CD4-positive, alpha-beta memory T cell (primary cell): ENCODE results near the gene PLPP3. TPM values are rescaled to one million over a fixed set of nuclear protein-coding genes. Genes with fewer than 3 reads are reported as not detected.
"Not testable (repeated sequence)": the region's sequence is repeated elsewhere in the genome, so short reads cannot be mapped to it uniquely, and the experiment has no call there.

Source experiments
- CTCF ChIA-PET: fragments of 350-600 bp; sonication (Branson Sonifier 250); formaldehyde crosslinking; loops from one replicate; lab custom pipeline; 2021; ENCODE audit warnings: inconsistent platforms; ENCODE audit not compliant: partially characterized antibody; lab: Charles Lee
- POLR2A ChIA-PET: fragments of 350-600 bp; sonication (Branson Sonifier 250); formaldehyde crosslinking; loops from one replicate; lab custom pipeline; 2021; ENCODE audit not compliant: partially characterized antibody; lab: Charles Lee
- DNase-seq, 5 donors: peaks; one replicate each; pipeline versions ENCODE4 v3.0.0 to v3.0.0-alpha.2; 2020 to 2022; ENCODE audit warnings: mixed read lengths in 1 of 5
- H3K27ac ChIP-seq: one replicate; pipeline ENCODE4 v1.7.0; 2013; ENCODE audit warnings: low read depth, low read length
- H3K27me3 ChIP-seq: 2 replicates; pipeline ENCODE4 v1.7.0; 2013; ENCODE audit warnings: mild to moderate bottlenecking, low read length, moderate library complexity; ENCODE audit not compliant: insufficient read depth
- H3K36me3 ChIP-seq: 2 replicates; pipeline ENCODE4 v1.7.0; 2013; ENCODE audit warnings: mild to moderate bottlenecking, low read length, moderate library complexity; ENCODE audit not compliant: insufficient read depth
- H3K4me1 ChIP-seq: 2 replicates; pipeline ENCODE4 v1.7.0; 2013; ENCODE audit warnings: mild to moderate bottlenecking, low read length, moderate library complexity; ENCODE audit not compliant: insufficient read depth
- H3K4me3 ChIP-seq, 2 donors: one replicate each; pipeline ENCODE4 v1.7.0; 2013; ENCODE audit warnings: low read length in 2 of 2, mild to moderate bottlenecking in 1 of 2
- H3K9me3 ChIP-seq, 2 donors: one replicate each; pipeline ENCODE4 v1.7.0; 2013; ENCODE audit warnings: low read length in 2 of 2, control low read depth in 1 of 2; ENCODE audit not compliant: control insufficient read depth in 1 of 2
- H3K27ac Mint-ChIP-seq, 7 donors: one replicate each; pipeline ENCODE4 v1.8.0; 2020 to 2021; ENCODE audit warnings: mixed read lengths in 7 of 7, mild to moderate bottlenecking in 6 of 7, inconsistent platforms in 3 of 7, moderate library complexity in 3 of 7
- H3K27me3 Mint-ChIP-seq, 2 donors: one replicate each; pipeline ENCODE4 v1.8.0; 2020 to 2021; ENCODE audit warnings: mixed read lengths in 2 of 2
- H3K36me3 Mint-ChIP-seq, 2 donors: one replicate each; pipeline ENCODE4 v1.8.0; 2020 to 2021; ENCODE audit warnings: mixed read lengths in 2 of 2, inconsistent platforms in 1 of 2, mild to moderate bottlenecking in 1 of 2
- H3K4me1 Mint-ChIP-seq, 4 donors: one replicate each; pipeline ENCODE4 v1.8.0; 2020 to 2021; ENCODE audit warnings: mixed read lengths in 4 of 4, mild to moderate bottlenecking in 1 of 4
- H3K4me3 Mint-ChIP-seq, 8 donors: one replicate each; pipeline ENCODE4 v1.8.0; 2020 to 2021; ENCODE audit warnings: mixed read lengths in 8 of 8, mild to moderate bottlenecking in 7 of 8, moderate library complexity in 6 of 8, inconsistent platforms in 3 of 8
- H3K9me3 Mint-ChIP-seq, 8 donors: one replicate each; pipeline ENCODE4 v1.8.0; 2020 to 2021; ENCODE audit warnings: mixed read lengths in 8 of 8, mild to moderate bottlenecking in 5 of 8, inconsistent platforms in 3 of 8, moderate library complexity in 1 of 8
- intact Hi-C: fragments of 100-400 bp; cut with micrococcal nuclease; formaldehyde crosslinking; loops from one replicate; pipeline ENCODE4 v1.15.1; 2023
- polyA plus RNA-seq, 2 donors: library from polyadenylated mRNA; unstranded; fragments of 300-500 nt; fragmentation: Illumina TruSeq; gene quantifications; one replicate each; pipeline ENCODE4 v1.2.3, GENCODE V29; 2021
- total RNA-seq, 2 experiments: library from RNA; stranded (reverse); gene quantifications; one replicate each; pipeline ENCODE4 v1.2.3, GENCODE V29; 2021

PLPP3 gene
- total RNA-seq (under 1 TPM; 0.61 to 0.94 TPM), polyA plus RNA-seq (not detected)

DNA sequence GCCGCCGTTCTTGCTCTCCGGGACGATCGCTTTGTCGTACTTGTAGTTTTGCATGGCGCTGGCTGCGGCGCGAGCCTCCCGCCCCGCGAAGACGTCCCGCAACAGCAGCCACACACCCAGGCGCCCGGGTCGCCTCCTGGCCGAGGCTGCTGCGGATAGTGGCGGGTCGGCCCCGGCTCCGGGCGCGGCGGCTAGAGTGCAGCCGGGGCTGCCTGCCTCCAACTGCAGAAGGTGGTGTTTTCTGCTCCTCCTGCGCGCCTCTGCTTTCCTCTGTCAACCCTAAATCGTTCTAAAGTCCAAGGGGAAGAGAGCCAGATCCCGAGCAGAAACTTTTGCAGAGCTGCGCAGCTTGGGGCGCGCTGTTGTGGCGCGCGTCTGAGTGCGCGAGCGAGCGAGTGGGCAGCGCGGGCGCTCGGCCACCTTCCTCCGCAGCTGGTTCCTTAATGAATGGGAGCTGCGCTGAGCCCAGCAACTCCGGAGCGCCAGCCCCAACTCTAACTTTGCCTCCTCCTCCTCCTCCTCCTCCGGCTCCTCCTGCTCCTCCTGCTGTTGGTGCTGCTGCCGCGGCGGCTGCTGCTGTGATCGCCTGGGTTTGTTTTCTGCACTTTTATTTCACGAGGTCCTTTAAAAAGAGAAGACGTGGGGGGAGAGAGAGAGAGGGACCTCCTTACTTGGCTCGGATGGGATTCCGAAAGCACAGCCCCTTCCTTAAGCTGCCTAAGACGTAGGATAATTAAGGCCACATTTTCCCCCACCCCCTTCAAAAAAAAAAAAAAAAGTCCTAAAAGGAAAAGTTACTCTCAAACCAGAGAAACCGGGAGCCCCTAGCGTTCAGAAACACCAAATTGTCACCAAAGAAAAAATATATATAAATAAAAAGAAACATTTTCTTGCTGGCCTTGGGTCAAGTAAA, at the start of gene PLPP3:
PLPP3 (minus strand) TSS at position 601 of the 913 bp plus-strand sequence; CDS start at position 54, 547 bp downstream.
- Mint-ChIP-seq H3K4me1 (peaks cover 0 to 14% (median under 1%) of the 10 kb centered on the region in 4 donors), H3K27me3 (peaks cover 28 to 30% of the 10 kb centered on the region in 2 donors), H3K36me3 (no peaks in the 10 kb centered on the region), H3K27ac (no peak within 1 kb of the TSS), H3K4me3 (peak within 1 kb of the TSS in 7 of 8 donors; percentile 12 to 79 (median 65)), H3K9me3 (no peaks in the 10 kb centered on the region)
- DNase-seq = no peak
- intact Hi-C loops = no loop called here
- no peaks in the 10 kb centered on the region for H3K9me3 ChIP-seq
- H3K36me3 ChIP-seq = no peaks in the 10 kb centered on the region
- H3K27me3 ChIP-seq = peaks cover 5% of the 10 kb centered on the region
- no peaks in the 10 kb centered on the region for H3K4me1 ChIP-seq
- H3K27ac ChIP-seq = no peak within 1 kb of the TSS
- POLR2A ChIA-PET = no interaction called here
- H3K4me3 ChIP-seq = no peak within 1 kb of the TSS
- CTCF ChIA-PET = no interaction called here

DNA sequence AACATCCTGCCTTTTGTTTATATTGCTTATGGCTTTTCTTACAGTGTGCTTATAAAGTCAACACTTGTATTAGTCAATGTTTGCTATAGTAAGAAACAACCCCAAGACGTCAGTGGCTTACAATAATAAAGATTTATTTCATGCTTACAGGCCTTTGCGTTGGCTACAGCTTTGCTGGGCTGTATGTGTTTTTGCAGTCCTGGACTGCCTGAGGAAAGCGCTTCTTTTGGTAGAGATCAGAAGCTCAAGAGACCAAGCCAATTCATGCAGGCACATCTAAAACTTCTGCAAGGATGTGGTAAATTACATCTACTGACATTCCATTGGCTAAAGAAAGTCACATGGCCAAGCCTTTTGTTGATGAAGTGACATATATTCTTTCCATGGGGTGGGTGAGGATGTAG, 48.3 kb upstream of the PLPP3 start:
- no peaks in the 10 kb centered on the region for H3K36me3 ChIP-seq
- no peaks in the 10 kb centered on the region for H3K4me1 ChIP-seq
- ChIA-PET CTCF (no interaction called here), POLR2A (no interaction called here)
- H3K9me3 ChIP-seq = no peaks in the 10 kb centered on the region
- intact Hi-C loops = no loop called here
- no peaks in the 10 kb centered on the region for H3K27me3 ChIP-seq
- Mint-ChIP-seq H3K4me3 (no peak overlapping the region), H3K9me3 (peaks cover 0 to 5% (median under 1%) of the 10 kb centered on the region in 8 donors), H3K36me3 (no peaks in the 10 kb centered on the region), H3K27me3 (peaks cover 0 to 2% of the 10 kb centered on the region in 2 donors), H3K27ac (no peak overlapping the region), H3K4me1 (no peaks in the 10 kb centered on the region)
- DNase-seq = no peak
- H3K4me3 ChIP-seq = no peak overlapping the region
- no peak overlapping the region for H3K27ac ChIP-seq

DNA sequence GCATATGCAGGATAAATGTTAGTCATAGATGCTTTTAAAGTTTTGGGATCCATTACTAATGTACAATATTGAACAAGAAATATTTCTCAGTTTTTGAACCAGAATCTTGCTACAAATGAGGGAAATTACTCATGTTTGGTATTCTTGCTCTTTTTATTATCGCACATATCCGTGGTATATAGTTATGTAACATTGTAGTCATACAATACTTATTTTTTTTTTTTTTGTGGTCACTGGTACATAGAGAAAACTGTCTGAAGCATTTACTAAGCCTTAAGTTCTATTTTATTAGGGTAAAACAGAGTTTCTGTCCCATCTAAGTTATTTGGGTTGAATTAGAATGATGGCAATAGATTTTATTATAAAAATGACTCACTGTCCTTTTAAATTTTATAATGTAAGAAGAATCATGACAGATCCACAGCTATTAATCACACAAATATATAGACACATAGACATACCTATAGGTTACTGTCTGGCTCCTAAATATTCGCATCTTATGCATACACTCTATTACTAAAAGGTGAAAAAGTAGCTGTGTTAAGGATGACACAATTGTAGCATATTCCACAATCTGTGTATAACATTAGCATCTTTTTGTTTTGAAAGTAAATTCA, 47.8 kb upstream of the PLPP3 start:
- H3K27ac ChIP-seq = no peak overlapping the region
- Mint-ChIP-seq H3K27me3 (peaks cover 0 to 2% of the 10 kb centered on the region in 2 donors), H3K36me3 (no peaks in the 10 kb centered on the region), H3K4me3 (no peak overlapping the region), H3K9me3 (peaks cover 0 to 5% (median 1%) of the 10 kb centered on the region in 8 donors), H3K27ac (no peak overlapping the region), H3K4me1 (no peaks in the 10 kb centered on the region)
- no peak for DNase-seq
- intact Hi-C loops = no loop called here
- H3K36me3 ChIP-seq = no peaks in the 10 kb centered on the region
- H3K4me1 ChIP-seq = no peaks in the 10 kb centered on the region
- ChIA-PET POLR2A (no interaction called here), CTCF (no interaction called here)
- H3K9me3 ChIP-seq = no peaks in the 10 kb centered on the region
- H3K27me3 ChIP-seq = no peaks in the 10 kb centered on the region
- no peak overlapping the region for H3K4me3 ChIP-seq

DNA sequence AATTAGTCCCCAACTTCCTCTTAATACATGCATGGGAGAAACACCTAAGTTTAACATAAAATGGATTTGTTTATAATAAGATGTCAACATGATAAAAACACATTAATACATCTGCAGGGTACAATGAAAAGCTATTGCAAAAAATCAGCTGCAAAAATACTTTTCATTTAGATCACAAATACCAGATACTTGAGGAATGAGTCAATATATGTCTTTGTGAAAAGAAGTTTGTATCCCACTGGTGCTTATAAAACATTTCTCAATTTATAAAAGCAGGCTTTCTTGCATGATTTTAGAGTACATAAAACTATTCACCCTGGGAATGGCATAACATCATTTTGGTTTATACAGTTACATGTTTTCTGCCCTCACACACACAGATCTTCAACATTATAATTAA, 47.2 kb upstream of the PLPP3 start:
- Histone ChIP-seq H3K9me3 (no peaks in the 10 kb centered on the region), H3K27ac (no peak overlapping the region), H3K4me3 (no peak overlapping the region), H3K4me1 (no peaks in the 10 kb centered on the region), H3K27me3 (no peaks in the 10 kb centered on the region), H3K36me3 (no peaks in the 10 kb centered on the region)
- H3K9me3 Mint-ChIP-seq = peaks cover 0 to 8% (median 1%) of the 10 kb centered on the region in 8 donors
- POLR2A ChIA-PET = no interaction called here
- no peak overlapping the region for H3K4me3 Mint-ChIP-seq
- no peak for DNase-seq
- H3K27ac Mint-ChIP-seq = no peak overlapping the region
- CTCF ChIA-PET = no interaction called here
- intact Hi-C loops = no loop called here
- H3K27me3 Mint-ChIP-seq = peaks cover 0 to 2% of the 10 kb centered on the region in 2 donors
- no peaks in the 10 kb centered on the region for H3K36me3 Mint-ChIP-seq
- no peaks in the 10 kb centered on the region for H3K4me1 Mint-ChIP-seq

DNA sequence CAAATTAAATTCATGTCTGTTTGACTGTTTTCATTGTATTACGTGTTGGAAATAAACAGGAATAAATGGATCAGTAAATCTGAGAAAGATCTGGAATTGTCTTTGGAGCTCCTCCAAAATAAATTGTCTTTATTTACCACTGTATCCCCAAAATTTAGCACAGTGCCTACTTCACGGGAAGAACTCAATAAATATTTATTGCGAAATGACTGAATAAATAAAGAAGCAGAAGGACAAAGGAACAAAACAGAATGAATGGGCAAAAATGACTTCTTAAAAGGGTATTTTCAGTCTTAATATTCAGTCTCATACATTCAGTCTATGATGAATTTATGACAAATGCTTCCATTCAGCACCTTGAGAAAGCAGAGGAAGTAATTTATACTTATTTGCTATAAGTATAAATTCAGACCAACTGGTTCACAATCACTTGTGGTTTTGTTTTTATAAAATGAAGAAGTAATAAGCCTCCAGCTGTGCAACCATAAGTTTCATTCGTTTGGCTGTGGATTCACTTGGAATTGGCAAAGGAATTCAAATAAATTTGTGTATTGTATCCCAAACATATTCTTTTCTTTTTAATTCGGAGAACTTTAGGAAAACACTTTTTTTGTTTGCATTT, 46.6 kb upstream of the PLPP3 start:
- H3K36me3 Mint-ChIP-seq = no peaks in the 10 kb centered on the region
- Histone ChIP-seq H3K27ac (no peak overlapping the region), H3K36me3 (no peaks in the 10 kb centered on the region), H3K4me3 (no peak overlapping the region), H3K27me3 (no peaks in the 10 kb centered on the region), H3K4me1 (no peaks in the 10 kb centered on the region), H3K9me3 (no peaks in the 10 kb centered on the region)
- H3K4me3 Mint-ChIP-seq = no peak overlapping the region
- ChIA-PET POLR2A (no interaction called here), CTCF (no interaction called here)
- H3K4me1 Mint-ChIP-seq = no peaks in the 10 kb centered on the region
- no peak for DNase-seq
- peaks cover 0 to 9% (median 3%) of the 10 kb centered on the region in 8 donors for H3K9me3 Mint-ChIP-seq
- no peak overlapping the region for H3K27ac Mint-ChIP-seq
- H3K27me3 Mint-ChIP-seq = peaks cover 0 to 2% of the 10 kb centered on the region in 2 donors
- intact Hi-C loops = no loop called here

DNA sequence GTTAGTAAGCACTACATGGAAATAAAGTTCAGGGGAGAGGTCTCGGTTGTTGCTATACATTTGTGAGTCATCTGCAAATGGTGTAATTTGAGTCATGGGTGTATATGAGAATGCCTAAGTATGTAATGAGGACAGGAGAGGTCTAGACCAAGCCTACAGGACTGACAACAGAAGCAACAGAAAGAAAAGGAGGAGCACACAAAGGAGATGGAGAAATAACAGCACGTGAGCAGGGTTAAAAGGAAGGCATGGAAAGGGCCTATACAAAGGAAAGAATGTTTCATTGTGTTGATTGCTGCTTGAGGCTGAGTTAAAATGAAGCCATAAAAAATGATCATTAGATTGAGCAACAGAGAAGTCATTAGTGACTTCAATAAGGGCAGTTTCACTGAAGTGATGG, 37.8 kb upstream of the PLPP3 start:
- no peaks in the 10 kb centered on the region for H3K27me3 Mint-ChIP-seq
- ChIA-PET CTCF (no interaction called here), POLR2A (no interaction called here)
- peaks cover 0 to 19% (median 6%) of the 10 kb centered on the region in 8 donors for H3K9me3 Mint-ChIP-seq
- Histone ChIP-seq H3K36me3 (no peaks in the 10 kb centered on the region), H3K27ac (no peak overlapping the region), H3K4me3 (no peak overlapping the region), H3K4me1 (no peaks in the 10 kb centered on the region), H3K27me3 (no peaks in the 10 kb centered on the region), H3K9me3 (no peaks in the 10 kb centered on the region)
- no peak overlapping the region for H3K4me3 Mint-ChIP-seq
- H3K36me3 Mint-ChIP-seq = no peaks in the 10 kb centered on the region
- no peak overlapping the region for H3K27ac Mint-ChIP-seq
- no peaks in the 10 kb centered on the region for H3K4me1 Mint-ChIP-seq
- intact Hi-C loops = no loop called here
- DNase-seq = no peak

DNA sequence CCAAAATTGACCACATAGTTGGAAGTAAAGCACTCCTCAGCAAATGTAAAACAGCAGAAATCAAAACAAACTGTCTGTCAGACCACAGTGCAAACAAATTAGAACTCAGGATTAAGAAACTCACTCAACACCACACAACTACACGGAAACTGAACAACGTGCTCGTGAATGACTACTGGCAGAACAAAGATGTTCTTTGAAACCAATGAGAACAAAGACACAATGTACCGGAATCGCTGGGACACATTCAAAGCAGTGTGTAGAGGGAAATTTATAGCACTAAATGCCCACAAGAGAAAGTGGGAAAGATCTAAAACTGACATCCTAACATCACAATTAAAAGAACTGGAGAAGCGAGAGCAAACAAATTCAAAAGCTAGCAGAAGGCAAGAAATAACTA, 31.4 kb upstream of the PLPP3 start:
- H3K36me3 Mint-ChIP-seq, H3K4me3 Mint-ChIP-seq, H3K27me3 ChIP-seq, POLR2A ChIA-PET, H3K4me1 ChIP-seq, CTCF ChIA-PET, H3K27ac Mint-ChIP-seq, intact Hi-C loops, H3K27ac ChIP-seq, H3K27me3 Mint-ChIP-seq, DNase-seq, H3K36me3 ChIP-seq, H3K4me3 ChIP-seq, H3K9me3 ChIP-seq, H3K4me1 Mint-ChIP-seq: not testable (repeated sequence)
- peaks cover 0 to 36% (median 11%) of the 10 kb centered on the region in 8 donors for H3K9me3 Mint-ChIP-seq
